GM12874 (cell line): Measurements from ENCODE around the gene VMA21.

Experiments used
- TF ChIP-seq, protein P1 (sequence below): IDR thresholded peaks from 2 replicates; pipeline ENCODE4 v1.5.1; 2011; ENCODE audit warnings: low read depth, mild to moderate bottlenecking, control low read depth, low read length, moderate library complexity; ENCODE audit not compliant: insufficient read depth

VMA21 gene, protein sequence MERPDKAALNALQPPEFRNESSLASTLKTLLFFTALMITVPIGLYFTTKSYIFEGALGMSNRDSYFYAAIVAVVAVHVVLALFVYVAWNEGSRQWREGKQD

DNA sequence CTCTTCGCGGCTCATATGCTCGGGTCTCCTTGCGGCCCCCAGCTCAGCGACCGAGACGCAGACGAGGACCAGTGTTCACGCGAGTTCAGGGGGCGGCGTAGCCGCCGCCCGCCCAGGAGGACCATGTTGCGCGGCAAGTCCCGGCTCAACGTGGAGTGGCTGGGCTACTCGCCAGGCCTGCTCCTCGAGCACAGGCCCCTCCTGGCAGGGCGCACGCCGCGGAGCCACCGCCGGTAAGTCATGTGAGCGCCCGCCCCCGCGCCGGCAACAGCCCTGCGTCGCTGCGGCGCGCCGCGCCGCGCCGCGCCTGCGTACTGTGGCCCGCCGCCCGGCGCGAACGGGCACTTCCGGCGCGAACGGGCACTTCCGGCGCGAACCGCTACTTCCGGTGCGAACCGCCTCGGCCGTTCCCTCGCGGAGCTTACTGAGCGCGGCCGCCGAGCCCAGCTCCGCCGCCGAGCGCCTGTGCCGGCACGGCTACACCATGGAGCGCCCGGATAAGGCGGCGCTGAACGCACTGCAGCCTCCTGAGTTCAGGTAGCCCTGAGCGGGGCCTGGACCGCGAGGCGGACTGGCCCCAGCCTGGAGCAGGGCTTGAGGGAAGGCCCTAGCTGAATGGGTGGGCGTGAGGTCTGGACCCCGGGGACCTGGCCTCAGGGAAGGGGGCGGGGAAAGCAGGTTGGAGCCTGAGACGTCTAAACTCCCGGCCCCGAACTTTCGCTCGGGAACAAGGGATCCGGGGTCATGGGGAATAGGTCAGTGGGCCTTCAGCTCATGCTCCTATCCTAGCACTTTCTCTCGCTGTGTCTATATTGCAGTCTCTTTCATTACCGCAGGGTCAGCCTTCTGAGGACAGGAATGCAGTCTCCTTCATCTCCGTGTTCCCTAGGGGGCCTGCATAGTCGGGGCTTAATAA is at the start of gene VMA21:
Gene VMA21, plus strand, starts transcription at position 382 of the 916 bp plus-strand sequence. Its CDS starts 103 bp downstream, at position 485.
- TF ChIP-seq, protein P1, sequence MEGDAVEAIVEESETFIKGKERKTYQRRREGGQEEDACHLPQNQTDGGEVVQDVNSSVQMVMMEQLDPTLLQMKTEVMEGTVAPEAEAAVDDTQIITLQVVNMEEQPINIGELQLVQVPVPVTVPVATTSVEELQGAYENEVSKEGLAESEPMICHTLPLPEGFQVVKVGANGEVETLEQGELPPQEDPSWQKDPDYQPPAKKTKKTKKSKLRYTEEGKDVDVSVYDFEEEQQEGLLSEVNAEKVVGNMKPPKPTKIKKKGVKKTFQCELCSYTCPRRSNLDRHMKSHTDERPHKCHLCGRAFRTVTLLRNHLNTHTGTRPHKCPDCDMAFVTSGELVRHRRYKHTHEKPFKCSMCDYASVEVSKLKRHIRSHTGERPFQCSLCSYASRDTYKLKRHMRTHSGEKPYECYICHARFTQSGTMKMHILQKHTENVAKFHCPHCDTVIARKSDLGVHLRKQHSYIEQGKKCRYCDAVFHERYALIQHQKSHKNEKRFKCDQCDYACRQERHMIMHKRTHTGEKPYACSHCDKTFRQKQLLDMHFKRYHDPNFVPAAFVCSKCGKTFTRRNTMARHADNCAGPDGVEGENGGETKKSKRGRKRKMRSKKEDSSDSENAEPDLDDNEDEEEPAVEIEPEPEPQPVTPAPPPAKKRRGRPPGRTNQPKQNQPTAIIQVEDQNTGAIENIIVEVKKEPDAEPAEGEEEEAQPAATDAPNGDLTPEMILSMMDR = no peak

DNA sequence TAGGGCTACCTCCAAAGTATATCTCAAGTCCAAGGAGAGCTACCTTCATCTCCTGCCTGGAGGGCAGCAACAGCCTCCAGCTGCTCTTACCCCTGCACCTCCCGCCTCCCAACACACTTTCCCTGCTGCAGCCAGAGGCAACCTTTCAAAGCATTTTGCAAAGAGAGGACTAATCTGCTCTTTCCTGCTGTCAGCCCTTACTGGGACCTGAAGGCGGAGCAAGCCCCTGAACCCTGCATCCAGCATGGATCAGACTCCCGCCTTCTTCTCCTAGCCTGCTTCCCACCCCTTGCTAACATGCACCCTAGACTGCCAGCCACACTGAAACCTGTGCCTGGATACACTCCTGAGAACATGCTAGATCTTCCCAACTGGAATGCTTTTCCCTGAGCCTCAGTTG is 37.7 kb upstream of the VMA21 start:
- TF ChIP-seq, protein P1 = no peak

DNA sequence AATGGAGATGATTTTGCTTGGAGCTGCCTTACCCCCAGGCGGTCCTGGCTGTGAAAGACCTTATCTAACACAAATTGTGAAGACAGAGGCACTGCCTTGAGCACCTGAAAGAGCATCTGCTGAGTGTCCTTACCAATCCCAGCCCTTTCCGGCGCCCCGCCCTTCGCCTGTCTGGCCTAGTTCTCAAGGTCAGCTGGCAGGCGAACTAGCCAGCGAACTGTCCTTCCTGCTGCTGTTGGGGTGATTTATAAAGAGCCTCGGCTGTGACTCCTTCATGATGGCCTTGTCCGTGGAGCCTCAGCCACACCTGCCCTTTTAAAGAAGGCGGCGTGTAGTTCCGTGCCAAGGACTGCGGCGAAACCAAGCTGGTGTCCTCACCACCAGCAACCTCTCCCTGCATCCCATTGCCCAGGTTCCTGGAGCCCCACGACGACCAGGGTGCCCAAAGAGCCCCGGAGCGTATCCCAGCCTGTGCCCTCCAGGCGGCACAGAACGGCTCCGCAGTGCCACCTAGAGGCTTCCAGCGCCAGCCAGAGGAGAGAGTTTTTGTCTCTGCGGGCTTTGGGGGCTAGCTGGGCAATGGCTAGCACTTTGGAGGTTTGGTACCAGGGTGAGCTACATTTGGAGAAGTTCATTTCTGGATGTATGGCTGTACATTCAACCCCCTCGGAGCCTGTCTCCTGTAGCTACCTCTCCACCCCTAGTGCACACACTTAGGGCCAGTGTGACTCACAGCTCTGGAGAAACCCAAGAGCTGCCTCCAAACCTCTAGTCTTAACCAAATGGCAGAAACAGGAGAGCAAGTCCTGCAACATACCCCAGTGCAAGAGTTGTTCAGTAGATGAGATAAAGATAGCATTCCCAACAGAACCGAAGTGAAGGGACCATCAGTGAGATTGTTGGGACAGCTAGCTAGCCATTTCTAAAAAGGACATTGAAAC is 36.8 kb upstream of the VMA21 start:
- TF ChIP-seq, protein P1 = peak; percentile 75

DNA sequence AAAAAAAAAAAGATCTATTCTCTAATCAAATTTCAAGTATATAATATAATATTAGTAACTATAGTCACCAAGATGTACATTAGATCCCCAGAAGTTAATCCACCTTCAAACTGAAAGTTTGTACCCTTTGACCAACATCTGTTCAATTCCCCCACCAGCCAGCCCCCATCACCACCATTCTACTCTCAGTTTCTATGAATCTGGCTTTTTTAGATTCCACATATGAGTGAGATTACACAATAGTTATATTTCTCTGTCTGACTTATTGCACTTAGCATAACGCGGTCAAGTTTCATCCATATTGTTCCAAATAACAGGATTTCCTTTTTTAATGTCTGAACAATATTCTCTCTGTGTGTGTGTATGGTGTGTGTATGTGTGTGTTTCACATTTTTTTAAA is 33.7 kb upstream of the VMA21 start:
- TF ChIP-seq, protein P1 = no peak

DNA sequence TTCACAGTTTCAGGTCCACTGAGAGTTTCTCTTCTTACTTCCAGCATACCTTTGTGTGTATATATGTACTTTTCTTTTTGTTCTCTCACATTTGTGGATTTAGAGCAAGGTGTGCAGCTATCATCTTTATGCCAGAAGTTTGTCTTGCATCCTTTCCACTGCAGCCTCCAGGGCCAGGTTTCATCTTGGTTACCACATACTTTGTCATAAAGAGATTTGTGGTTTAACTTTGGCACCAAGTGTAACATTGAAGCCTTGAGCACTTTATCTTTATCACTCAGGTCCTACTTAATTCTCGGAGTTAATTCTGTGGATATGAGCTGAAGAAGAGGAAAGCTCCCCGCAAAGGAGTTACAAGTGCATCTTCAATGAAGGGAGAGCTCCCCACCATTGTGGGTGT is 31.4 kb upstream of the VMA21 start:
- TF ChIP-seq, protein P1 = no peak

DNA sequence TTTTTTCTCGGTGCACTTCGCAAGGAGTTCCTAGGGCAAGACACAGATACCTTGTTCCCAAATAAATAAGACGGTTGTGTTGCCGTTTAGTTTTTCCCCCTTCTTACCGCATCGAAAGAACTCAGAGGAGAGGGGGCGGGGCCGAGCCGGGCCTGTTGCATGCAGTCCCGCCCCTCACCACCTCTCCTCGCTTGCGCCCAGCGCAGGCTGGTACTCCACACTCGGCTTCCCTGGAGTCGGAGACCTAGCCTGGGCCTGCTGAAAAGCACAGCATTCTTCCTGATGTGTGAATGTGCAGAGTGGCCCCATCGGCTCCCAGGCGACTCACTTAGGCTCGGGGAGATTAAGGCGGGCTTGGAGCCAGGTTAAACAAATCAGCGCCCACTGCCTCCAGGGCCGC is 26.1 kb upstream of the VMA21 start:
- TF ChIP-seq, protein P1 = no peak

DNA sequence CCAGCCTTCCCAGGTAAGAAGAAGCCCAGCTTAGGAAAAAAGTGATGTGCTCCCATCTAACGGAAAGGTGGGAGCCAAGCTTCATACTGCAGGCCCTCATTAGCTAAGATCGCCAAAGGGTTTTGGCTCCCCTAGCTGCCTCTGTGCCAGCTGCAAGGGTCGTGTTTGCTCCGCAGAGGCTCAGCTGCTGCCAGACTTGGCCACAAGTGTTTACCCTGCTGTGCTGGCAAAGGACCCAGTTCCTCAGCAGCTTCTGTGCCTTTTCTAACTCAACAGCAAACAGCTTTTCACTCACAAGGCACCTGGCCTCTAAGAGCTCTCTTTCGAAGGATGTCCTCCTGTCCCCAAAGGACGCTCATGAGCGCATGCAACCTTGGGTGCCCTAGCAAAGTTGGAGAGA is 12.2 kb upstream of the VMA21 start:
- TF ChIP-seq, protein P1 = no peak
